Activated naive CD4-positive, alpha-beta T cell treated with anti-CD3 and anti-CD28 coated beads, Interleukin-2, amount 50 U/mL, for 72 hours (primary cell): ENCODE results near the gene CATSPER1. TPM values are rescaled to one million over a fixed set of nuclear protein-coding genes. Genes with fewer than 3 reads are reported as not detected.
A peak's percentile ranks its signal among the peaks of the same experiment; 100 is the strongest.
"Not testable (repeated sequence)": the region's sequence is repeated elsewhere in the genome, so short reads cannot be mapped to it uniquely, and the experiment has no call there.

Experiments
- ATAC-seq, 2 donors: fragments of 150-1000 bp; cut with Tn5 transposase; 2 replicates each; pipeline ENCODE4 v1.10.0; 2021; ENCODE audit warnings: mild to moderate bottlenecking in 2 of 2, moderate library complexity in 2 of 2
- DNase-seq, 2 donors: peaks; one replicate each; pipeline ENCODE4 v3.0.0; 2021 to 2022; ENCODE audit warnings: low spot score in 2 of 2
- H3K27ac Mint-ChIP-seq, 2 donors: one replicate each; pipeline ENCODE4 v1.8.0; 2022; ENCODE audit warnings: mild to moderate bottlenecking in 2 of 2, mixed read lengths in 2 of 2
- H3K36me3 Mint-ChIP-seq, 2 donors: one replicate each; pipeline ENCODE4 v1.8.0; 2022; ENCODE audit warnings: mixed read lengths in 2 of 2
- H3K9me3 Mint-ChIP-seq, 2 donors: one replicate each; pipeline ENCODE4 v1.8.0; 2022; ENCODE audit warnings: mixed read lengths in 2 of 2
- total RNA-seq, 2 donors: library from RNA; stranded (reverse); gene quantifications; one replicate each; pipeline ENCODE4 v1.2.3, GENCODE V29; 2022

CATSPER1 gene
- total RNA-seq, 2 donors from 2014 or later: 0.80 TPM; not detected in 1

GRCh38 chr11:66042227-66042995, 16.1 kb upstream of the CATSPER1 start:
- ATAC-seq: no peak

GRCh38 chr11:66039765-66040164, 13.5 kb upstream of the CATSPER1 start:
- Mint-ChIP-seq H3K9me3 (no peaks in the 10 kb centered on the region), H3K27ac (peak overlapping the region in 1 of 2 donors; percentile 46), H3K36me3 (no peaks in the 10 kb centered on the region)
- no peak for ATAC-seq
- DNase-seq: no peak

More at GRCh38 chr11:66042227-66042995, 16.1 kb upstream of the CATSPER1 start:
- no peak for DNase-seq
- Mint-ChIP-seq H3K9me3 (no peaks in the 10 kb centered on the region), H3K27ac (no peak overlapping the region), H3K36me3 (no peaks in the 10 kb centered on the region)

- ATAC-seq: no peak
Measured at GRCh38 chr11:66037327-66037726, 11.0 kb upstream of the CATSPER1 start.

DNA sequence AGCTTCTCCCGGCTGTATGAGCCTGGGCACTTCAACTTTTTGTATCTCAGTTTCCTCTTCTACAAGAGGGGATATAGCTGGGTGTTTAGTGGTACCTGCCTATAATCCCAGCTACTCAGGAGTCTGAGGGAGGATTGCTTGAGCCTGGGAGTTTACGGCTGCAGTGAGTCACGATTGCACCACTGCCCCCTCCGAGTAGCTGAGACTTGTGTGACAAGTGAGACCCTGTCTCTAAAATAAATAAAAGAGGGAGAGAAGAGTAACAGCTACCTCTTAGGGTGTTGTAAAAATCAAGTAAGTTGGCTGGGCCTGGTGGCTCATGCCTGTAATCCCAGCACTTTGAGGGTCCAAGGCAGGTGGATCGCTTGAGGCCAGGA, 10.0 kb upstream of the CATSPER1 start:
- ATAC-seq (no peak), DNase-seq (no peak)
- Mint-ChIP-seq H3K27ac (no peak overlapping the region), H3K36me3 (no peaks in the 10 kb centered on the region), H3K9me3 (no peaks in the 10 kb centered on the region)

More at GRCh38 chr11:66037327-66037726, 11.0 kb upstream of the CATSPER1 start:
- no peaks in the 10 kb centered on the region for H3K36me3 Mint-ChIP-seq
- H3K9me3 Mint-ChIP-seq: no peaks in the 10 kb centered on the region
- no peak overlapping the region for H3K27ac Mint-ChIP-seq
- no peak for DNase-seq

DNA sequence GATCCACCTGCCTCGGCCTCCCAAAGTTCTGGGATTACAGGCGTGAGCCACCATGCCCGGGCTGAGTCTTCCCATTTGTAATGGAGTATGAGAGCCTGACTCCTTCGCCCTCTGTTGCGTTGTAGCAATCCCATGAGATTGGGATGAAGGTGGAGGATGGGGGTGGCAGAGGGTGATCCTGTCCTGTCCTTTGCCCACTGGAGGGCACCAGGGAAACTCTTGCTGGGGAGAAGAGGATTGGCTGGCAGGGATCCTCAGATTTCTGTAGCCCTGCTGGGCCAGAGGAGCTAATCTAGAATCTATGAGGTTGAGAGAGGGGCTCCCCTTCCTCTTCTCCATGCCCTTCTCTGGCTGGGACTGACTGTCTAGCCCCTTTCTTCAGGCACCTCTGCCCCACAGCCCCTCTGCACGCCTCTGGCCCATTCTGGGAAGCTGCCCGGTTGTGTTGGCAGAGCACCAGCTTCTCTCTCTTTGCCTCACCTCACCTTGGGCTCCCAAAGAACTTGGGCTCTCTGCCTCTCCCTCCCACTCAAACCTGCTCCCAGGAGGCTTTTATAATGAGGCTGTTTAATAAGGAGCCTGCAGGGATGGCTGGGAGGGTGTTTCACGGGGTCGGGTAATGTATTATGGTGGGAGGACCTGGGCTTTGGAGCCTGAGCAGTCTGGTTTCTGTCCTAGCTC, 9.5 kb upstream of the CATSPER1 start:
- H3K27ac Mint-ChIP-seq: no peak overlapping the region
- no peak for ATAC-seq
- DNase-seq: no peak
- no peaks in the 10 kb centered on the region for H3K36me3 Mint-ChIP-seq
- no peaks in the 10 kb centered on the region for H3K9me3 Mint-ChIP-seq

DNA sequence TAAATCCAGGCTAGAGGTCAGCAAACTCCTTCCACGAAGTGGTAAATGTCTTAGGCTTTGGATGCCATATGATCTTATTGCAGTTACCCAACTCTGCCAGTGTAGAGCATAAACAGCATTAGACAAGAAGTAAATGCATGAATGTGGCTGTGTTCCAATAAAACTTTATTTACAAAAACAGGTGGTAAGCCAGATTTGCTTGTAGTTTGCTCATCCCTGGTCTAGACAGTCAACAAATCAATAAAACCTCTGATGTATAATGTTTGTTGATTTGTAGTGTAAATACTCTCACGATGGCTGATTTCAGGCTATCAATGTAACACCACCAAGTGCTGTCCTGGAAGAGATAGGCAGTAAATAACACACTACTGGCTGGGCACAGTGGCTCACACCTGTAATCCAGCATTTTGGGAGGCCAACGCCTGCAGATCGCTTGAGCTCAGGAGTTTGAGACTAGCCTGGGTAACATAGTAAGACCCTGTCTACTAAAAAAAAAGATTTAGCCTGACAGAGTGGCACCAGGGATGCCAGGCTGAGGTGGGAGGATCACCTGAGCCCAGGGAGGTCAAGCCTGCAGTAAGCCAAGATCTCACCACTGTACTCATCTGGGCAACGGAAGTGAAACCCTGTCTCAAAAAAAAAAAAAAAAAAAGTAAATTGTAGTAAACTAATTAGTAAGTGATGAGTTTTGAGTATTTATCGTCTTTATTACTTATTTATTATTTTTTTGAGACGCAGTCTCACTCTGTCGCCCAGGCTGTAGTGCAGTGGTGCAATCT, 6.9 kb upstream of the CATSPER1 start:
- no peak overlapping the region for H3K27ac Mint-ChIP-seq
- ATAC-seq: no peak
- no peaks in the 10 kb centered on the region for H3K36me3 Mint-ChIP-seq
- no peak for DNase-seq
- H3K9me3 Mint-ChIP-seq: no peaks in the 10 kb centered on the region

GRCh38 chr11:66023186-66023440, 3.2 kb downstream of the CATSPER1 start:
- not testable (repeated sequence) for DNase-seq, H3K9me3 Mint-ChIP-seq, H3K27ac Mint-ChIP-seq, H3K36me3 Mint-ChIP-seq, ATAC-seq

DNA sequence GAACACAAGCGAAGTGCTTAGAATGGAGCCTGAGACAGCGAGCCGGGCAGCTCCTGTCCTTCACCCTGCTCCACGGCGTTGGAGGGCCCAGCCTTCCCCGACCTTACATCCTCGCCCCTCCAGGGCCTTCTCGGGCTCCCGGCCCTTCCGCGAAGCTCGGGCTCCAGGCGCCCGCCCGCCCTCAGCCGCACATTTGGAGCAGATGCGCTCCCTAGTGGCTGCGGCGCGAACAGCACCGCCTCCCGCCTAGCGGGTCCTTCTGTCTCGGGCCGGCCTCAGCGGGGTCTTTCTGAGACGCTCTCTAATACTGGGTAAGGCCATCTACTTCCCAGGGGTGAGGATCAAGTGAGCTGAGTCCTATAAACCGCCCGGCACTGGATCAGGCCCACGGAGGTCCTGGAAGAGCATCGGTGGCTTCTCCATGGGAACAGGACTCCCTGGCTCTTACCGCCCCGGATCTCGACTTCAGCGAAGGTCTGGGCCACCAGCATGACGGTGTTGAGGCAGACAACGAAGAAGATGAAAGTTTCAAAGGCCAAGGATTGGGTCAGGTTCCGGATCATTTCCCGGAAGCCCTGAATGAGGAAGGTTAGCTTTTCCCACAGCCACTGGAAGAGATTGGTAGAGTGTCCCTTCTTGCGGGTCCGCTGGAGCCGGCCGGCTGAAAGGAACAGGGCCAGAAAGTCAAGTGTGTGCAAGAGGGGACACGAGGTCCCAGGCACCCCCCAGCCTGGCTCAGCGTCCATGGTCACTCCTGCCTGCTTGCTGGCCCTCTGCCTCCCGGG, 3.7 kb downstream of the CATSPER1 start:
- no peaks in the 10 kb centered on the region for H3K36me3 Mint-ChIP-seq
- H3K27ac Mint-ChIP-seq: no peak overlapping the region
- H3K9me3 Mint-ChIP-seq: no peaks in the 10 kb centered on the region
- DNase-seq: peak; percentile 81 to 95
- ATAC-seq: peak; percentile 86 to 92

GRCh38 chr11:66020618-66021357, 5.5 kb downstream of the CATSPER1 start:
- ATAC-seq (peak in 1 of 2 donors; percentile 74), DNase-seq (no peak)
- H3K27ac Mint-ChIP-seq: peak overlapping the region in 1 of 2 donors; percentile 67
- no peaks in the 10 kb centered on the region for H3K9me3 Mint-ChIP-seq
- no peaks in the 10 kb centered on the region for H3K36me3 Mint-ChIP-seq

GRCh38 chr11:66020212-66020611, 6.1 kb downstream of the CATSPER1 start:
- H3K27ac Mint-ChIP-seq: peak overlapping the region in 1 of 2 donors; percentile 67
- DNase-seq (no peak), ATAC-seq (no peak)
- H3K36me3 Mint-ChIP-seq: no peaks in the 10 kb centered on the region
- H3K9me3 Mint-ChIP-seq: no peaks in the 10 kb centered on the region

- H3K36me3 Mint-ChIP-seq: no peaks in the 10 kb centered on the region
- DNase-seq (no peak), ATAC-seq (no peak)
- H3K9me3 Mint-ChIP-seq: no peaks in the 10 kb centered on the region
- no peak overlapping the region for H3K27ac Mint-ChIP-seq
Measured at GRCh38 chr11:66017321-66017720, 9.0 kb downstream of the CATSPER1 start.

GRCh38 chr11:66016793-66017177, 9.5 kb downstream of the CATSPER1 start:
- ATAC-seq (no peak), DNase-seq (no peak)
- Mint-ChIP-seq H3K27ac (no peak overlapping the region), H3K9me3 (no peaks in the 10 kb centered on the region), H3K36me3 (no peaks in the 10 kb centered on the region)

GRCh38 chr11:66015936-66016792, 10.1 kb downstream of the CATSPER1 start:
- Mint-ChIP-seq H3K36me3 (no peaks in the 10 kb centered on the region), H3K27ac (no peak overlapping the region), H3K9me3 (no peaks in the 10 kb centered on the region)
- DNase-seq: no peak
- no peak for ATAC-seq

DNA sequence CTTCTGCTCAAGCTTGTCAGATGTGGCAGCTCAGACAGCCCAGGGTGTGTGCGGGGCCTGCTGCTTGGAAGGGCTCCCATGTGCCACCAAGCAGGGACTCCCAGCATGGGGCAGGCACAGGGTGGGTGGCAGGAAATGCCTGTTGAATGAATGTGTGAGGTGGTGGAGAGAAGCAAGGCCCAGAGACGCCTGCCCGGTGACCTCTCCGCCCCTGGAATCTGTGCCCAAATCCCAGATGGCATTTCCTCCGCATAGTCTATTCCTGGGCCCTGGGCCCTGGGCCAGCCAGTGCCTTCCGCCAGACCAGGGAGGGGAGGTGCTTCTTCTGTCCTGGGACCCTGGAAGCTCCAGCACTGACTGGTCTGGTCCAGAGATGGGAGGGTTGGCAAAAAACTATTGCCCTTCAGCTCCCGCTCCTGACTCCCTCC, 10.8 kb downstream of the CATSPER1 start:
- no peaks in the 10 kb centered on the region for H3K9me3 Mint-ChIP-seq
- no peaks in the 10 kb centered on the region for H3K36me3 Mint-ChIP-seq
- DNase-seq (no peak), ATAC-seq (no peak)
- no peak overlapping the region for H3K27ac Mint-ChIP-seq

DNA sequence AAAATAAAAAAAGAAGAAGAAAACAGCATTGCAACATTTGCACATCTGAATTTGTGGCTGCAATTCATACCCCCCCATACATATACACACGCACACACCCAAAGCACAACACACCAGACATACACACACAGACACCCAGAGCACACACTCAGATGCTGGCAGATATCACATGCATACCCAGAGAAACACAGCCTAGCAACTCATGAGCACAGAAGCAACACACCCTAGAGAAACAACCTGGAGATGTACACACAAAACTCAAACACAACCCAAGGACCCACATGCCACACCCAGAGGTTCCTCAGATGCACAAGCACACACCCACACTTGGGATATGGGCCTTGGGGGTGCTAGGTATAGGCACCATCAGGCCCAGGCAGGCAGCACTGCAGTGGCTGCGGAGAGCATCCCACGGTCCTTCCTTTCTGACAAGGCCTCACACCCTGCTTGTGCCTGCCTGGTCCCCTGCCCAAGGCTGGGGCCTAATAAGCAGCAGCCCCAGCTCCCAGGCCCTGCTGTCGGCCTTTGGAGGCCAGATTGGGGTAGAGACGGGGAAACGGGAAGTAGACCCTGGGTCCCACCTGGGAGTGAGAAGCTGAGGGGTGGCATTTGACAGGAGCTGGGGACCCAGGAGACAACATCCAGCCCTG, 11.3 kb downstream of the CATSPER1 start:
- no peak for DNase-seq
- Mint-ChIP-seq H3K27ac (no peak overlapping the region), H3K36me3 (no peaks in the 10 kb centered on the region), H3K9me3 (no peaks in the 10 kb centered on the region)
- no peak for ATAC-seq
